SJCRH30 (cell line): ENCODE results near the gene ACHE. TPM values are rescaled to one million over a fixed set of nuclear protein-coding genes. Genes with fewer than 3 reads are reported as not detected.

Source experiments
- DNase-seq, 2 experiments: peaks; one replicate each; pipeline ENCODE4 v3.0.0-alpha.2; 2015 to 2020
- H3K27ac ChIP-seq: fragments of 250-450 bp; sonication (Bioruptor Pico); 2 replicates; pipeline ENCODE4 v1.5.1; 2020; ENCODE audit warnings: mild to moderate bottlenecking, moderate library complexity
- H3K27me3 ChIP-seq: fragments of 250-450 bp; sonication (Bioruptor Pico); 2 replicates; pipeline ENCODE4 v1.5.1; 2020; ENCODE audit warnings: mild to moderate bottlenecking, moderate library complexity
- H3K36me3 ChIP-seq: fragments of 250-450 bp; sonication (Bioruptor Pico); 2 replicates; pipeline ENCODE4 v1.5.1; 2020; ENCODE audit warnings: mild to moderate bottlenecking, moderate library complexity
- H3K4me1 ChIP-seq: fragments of 250-450 bp; sonication (Bioruptor Pico); 2 replicates; pipeline ENCODE4 v1.5.1; 2020; ENCODE audit warnings: mild to moderate bottlenecking, moderate library complexity
- H3K4me3 ChIP-seq: fragments of 250-450 bp; sonication (Bioruptor Pico); 2 replicates; pipeline ENCODE4 v1.5.1; 2020; ENCODE audit warnings: mild to moderate bottlenecking, moderate library complexity
- H3K9me3 ChIP-seq: fragments of 250-450 bp; sonication (Bioruptor Pico); replicated peaks from 2 replicates; pipeline ENCODE4 v1.5.1; 2020; ENCODE audit warnings: mild to moderate bottlenecking, moderate library complexity
- total RNA-seq: library from RNA; depleted of rRNA; stranded (reverse); fragments of >200 nt; shearing (Covaris generic); gene quantifications from 2 replicates; pipeline ENCODE4 v1.2.3, GENCODE V29; 2014

Gene ACHE
- total RNA-seq, 1 experiment from 2014 or later = 1.5 TPM

GRCh38 chr7:100882785-100883526 is 12.7 kb downstream of the ACHE start:
- H3K27ac ChIP-seq = no peak overlapping the region
- no peaks in the 10 kb centered on the region for H3K27me3 ChIP-seq
- H3K4me1 ChIP-seq = no peaks in the 10 kb centered on the region
- no peak for DNase-seq
- peaks cover 92% of the 10 kb centered on the region for H3K36me3 ChIP-seq
- no peaks in the 10 kb centered on the region for H3K9me3 ChIP-seq
- H3K4me3 ChIP-seq = no peak overlapping the region

DNA sequence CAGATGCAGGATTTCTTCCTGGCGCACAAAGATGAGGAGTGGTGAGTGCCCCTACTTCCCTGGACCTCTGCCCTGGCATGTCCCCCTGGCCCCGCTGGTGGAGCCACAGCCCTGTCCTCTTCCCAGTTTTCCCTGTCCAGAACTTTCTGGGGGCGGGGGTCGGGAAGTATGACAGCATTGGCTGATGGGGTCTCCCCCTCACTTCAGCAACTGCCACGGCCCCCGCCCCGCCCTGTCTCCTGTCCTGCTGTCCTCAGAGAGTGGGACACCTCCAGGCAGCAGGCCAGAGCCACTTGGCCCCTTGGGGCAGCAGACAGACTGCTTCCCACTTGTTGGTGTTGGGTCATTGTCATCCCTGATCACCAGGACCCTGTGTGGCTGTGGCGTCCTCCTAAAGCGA is 13.5 kb downstream of the ACHE start:
- DNase-seq = no peak
- H3K36me3 ChIP-seq = peaks cover 91% of the 10 kb centered on the region
- no peak overlapping the region for H3K27ac ChIP-seq
- H3K4me3 ChIP-seq = no peak overlapping the region
- H3K27me3 ChIP-seq = no peaks in the 10 kb centered on the region
- H3K9me3 ChIP-seq = no peaks in the 10 kb centered on the region
- 0 out of 2 replicates have a peak, but pooled peaks cover 3% of the 10 kb centered on the region for H3K4me1 ChIP-seq

DNA sequence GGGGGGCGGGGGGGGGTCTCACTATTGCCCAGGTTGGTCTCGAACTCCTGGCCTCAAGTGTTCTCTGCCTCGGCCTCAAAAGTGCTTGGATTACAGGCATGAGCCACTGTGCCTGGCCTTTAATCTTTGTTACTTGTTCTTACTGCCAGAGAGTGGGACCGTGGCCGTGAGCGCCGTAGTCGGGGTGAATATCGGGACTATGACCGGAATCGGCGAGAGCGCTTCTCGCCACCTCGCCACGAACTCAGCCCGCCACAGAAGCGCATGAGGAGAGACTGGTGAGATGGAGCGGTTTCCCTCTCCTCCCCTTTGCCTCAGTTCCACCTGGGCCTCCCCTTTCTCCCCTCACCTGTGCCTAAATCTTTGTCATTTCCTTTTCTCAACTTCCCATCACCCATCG is 14.6 kb downstream of the ACHE start:
- Histone ChIP-seq H3K9me3 (no peaks in the 10 kb centered on the region), H3K36me3 (peaks cover 91% of the 10 kb centered on the region), H3K4me3 (no peak overlapping the region), H3K27ac (no peak overlapping the region), H3K4me1 (peaks cover 10% of the 10 kb centered on the region; the same call in 1 of the 2 replicates), H3K27me3 (no peaks in the 10 kb centered on the region)
- no peak for DNase-seq

DNA sequence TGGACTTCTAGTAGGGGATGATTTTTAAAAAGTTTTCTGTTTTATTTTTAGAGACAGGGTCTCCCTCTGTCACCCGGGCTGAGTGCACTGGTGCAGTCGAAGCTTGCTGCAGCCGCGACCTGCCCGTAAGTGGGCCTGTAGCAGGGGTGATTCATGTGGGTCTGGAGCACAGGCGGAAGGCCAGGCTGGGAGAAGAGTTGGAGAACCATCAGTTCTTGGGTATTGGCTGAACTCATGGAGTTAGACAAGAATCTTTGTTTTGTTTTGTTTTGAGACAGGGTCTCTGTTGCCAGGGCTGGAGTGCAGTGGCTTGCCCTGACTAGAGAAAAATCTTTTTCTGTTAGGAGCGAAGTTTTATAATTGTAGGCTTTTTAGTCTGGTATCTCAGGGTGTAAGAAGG is 15.0 kb downstream of the ACHE start:
- peaks cover 11% of the 10 kb centered on the region; the same call in 1 of the 2 replicates for H3K4me1 ChIP-seq
- H3K27me3 ChIP-seq = no peaks in the 10 kb centered on the region
- DNase-seq = no peak
- H3K4me3 ChIP-seq = no peak overlapping the region
- no peak overlapping the region for H3K27ac ChIP-seq
- H3K36me3 ChIP-seq = peaks cover 92% of the 10 kb centered on the region
- H3K9me3 ChIP-seq = no peaks in the 10 kb centered on the region

- H3K9me3 ChIP-seq = no peaks in the 10 kb centered on the region
- DNase-seq = no peak
- no peak overlapping the region for H3K27ac ChIP-seq
- H3K27me3 ChIP-seq = no peaks in the 10 kb centered on the region
- peaks cover 86% of the 10 kb centered on the region for H3K36me3 ChIP-seq
- H3K4me1 ChIP-seq = peaks cover 11% of the 10 kb centered on the region; the same call in 1 of the 2 replicates
- H3K4me3 ChIP-seq = no peak overlapping the region
Measured at GRCh38 chr7:100879685-100880261, 15.9 kb downstream of the ACHE start.

DNA sequence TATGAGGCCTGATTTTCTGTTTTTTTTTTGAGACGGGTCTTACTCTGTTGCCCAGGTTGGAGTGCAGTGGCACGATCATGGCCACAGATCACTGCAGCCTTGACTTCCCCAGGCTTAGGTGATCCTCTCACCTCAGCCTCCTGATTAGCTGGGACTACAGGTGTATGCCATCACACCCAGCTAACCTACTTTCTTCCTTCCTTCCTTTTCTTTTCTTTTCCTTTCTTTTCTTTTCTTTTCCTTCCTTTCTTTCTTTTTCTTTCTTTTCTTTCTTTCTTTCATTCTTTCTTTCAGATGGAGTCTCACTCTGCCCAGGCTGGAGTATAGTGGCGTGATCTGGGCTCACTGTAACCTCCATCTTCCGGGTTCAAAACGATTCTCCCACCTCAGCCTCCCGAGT is 17.0 kb downstream of the ACHE start:
- no peak overlapping the region for H3K4me3 ChIP-seq
- no peak overlapping the region for H3K27ac ChIP-seq
- DNase-seq = no peak
- peaks cover 11% of the 10 kb centered on the region; the same call in 1 of the 2 replicates for H3K4me1 ChIP-seq
- no peaks in the 10 kb centered on the region for H3K9me3 ChIP-seq
- peaks cover 81% of the 10 kb centered on the region for H3K36me3 ChIP-seq
- no peaks in the 10 kb centered on the region for H3K27me3 ChIP-seq

DNA sequence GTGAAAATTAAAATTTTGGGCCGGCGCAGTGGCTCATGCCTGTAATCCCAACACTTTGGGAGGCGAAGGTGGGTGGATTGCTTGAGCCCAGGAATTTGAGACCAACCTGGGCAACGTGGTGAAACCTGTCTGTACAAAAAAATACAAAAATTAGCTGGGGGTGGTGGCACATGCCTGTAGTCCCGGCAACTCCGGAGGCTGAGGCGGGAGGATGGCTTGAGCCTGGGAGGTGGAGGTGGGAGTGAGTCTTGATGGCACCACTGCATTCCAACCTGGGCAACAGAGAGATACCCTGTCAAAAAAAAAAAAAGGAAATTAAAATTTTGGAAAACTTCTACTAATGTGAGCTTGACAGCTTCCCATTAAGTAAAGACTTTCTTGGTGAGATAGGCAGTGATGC is 17.7 kb downstream of the ACHE start:
- no peaks in the 10 kb centered on the region for H3K9me3 ChIP-seq
- H3K36me3 ChIP-seq = peaks cover 81% of the 10 kb centered on the region
- peaks cover 11% of the 10 kb centered on the region; the same call in 1 of the 2 replicates for H3K4me1 ChIP-seq
- no peaks in the 10 kb centered on the region for H3K27me3 ChIP-seq
- DNase-seq = no peak
- H3K27ac ChIP-seq = no peak overlapping the region
- no peak overlapping the region for H3K4me3 ChIP-seq

DNA sequence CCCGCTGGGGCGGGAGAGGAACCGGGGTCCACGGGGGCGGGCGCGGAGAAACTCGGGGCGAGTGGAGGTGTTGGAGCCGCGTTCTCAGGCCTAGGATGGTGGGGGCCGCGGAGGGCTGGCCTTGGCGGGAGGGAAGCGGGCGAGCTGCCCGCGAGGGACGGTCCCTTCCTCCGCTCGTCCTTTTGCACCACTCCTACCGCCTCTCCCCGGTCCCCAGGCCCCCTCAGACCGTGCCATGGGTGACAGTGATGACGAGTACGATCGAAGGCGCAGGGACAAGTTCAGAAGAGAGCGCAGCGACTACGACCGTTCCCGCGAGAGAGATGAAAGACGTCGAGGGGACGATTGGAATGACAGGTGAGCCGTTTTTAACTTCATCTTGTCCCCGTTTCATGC is 20.3 kb downstream of the ACHE start:
- Histone ChIP-seq H3K36me3 (peaks cover 68% of the 10 kb centered on the region), H3K27me3 (no peaks in the 10 kb centered on the region), H3K9me3 (no peaks in the 10 kb centered on the region), H3K4me1 (peaks cover 11% of the 10 kb centered on the region; the same call in 1 of the 2 replicates), H3K27ac (peak overlapping the region; percentile 90), H3K4me3 (peak overlapping the region; percentile 72)
- DNase-seq = peak in 1 of 2 experiments; percentile 37

DNA sequence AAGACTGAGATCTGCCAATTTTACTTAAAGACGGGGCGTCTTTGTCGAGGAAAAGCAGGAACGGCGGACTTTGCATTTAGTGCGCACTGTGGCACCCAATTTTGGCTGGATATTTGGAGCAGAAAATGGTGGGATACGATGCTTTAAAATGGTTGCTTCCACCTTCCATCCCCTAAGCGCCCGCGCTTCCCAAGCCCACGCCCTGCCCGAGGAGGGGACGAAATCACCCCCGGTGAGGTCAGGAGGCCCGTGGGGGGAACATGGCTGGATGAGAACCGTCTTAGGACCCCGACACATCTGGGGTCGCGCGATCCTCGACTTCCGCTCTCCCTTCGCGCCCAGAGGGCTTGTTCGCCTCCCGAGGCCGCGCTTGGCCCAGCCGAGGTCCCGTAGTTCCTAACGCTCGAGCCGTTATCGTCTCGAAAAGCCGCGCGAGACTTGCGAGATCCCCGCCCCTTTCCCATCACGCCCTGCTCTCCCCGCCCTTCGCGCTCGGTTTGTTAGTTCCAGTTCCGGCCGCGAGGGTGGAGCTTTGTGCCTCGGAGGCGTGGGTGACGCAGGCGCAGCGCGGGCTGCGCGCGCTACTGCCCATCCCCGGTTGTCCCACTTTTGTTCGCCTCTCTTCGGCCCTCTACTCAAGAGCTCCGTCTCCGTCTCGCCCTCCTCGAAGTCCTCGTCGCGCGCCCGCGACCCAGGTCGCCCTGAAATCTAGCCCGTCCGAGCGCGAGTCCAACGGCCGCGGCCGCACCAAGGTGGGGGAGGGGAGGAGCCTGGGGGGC is 20.9 kb downstream of the ACHE start, which contains the start of gene SRRT:
TSS of gene SRRT (plus strand) at position 527 of the 779 bp plus-strand sequence. CDS start 488 bp downstream, outside the sequence.
- H3K9me3 ChIP-seq = no peaks in the 10 kb centered on the region
- DNase-seq = peak; percentile 99
- H3K36me3 ChIP-seq = peaks cover 63% of the 10 kb centered on the region
- peaks cover 11% of the 10 kb centered on the region; the same call in 1 of the 2 replicates for H3K4me1 ChIP-seq
- peak within 1 kb of the TSS; percentile 90 for H3K27ac ChIP-seq
- no peaks in the 10 kb centered on the region for H3K27me3 ChIP-seq
- peak within 1 kb of the TSS; percentile 72 for H3K4me3 ChIP-seq

DNA sequence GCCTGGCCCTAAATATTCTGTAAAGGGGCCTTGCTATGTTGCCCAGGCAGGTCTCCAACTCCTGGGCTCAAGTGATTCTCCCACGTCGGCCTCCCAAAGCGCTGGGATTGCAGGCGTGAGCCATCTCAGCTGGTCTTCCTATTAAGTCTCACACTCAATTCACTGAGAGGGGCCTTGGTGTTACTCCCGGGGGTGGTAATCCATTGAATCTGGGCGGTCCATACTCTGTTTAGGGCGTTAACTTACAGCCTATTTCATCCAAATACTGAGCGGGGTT is 21.4 kb downstream of the ACHE start:
- Histone ChIP-seq H3K9me3 (no peaks in the 10 kb centered on the region), H3K36me3 (peaks cover 59% of the 10 kb centered on the region), H3K4me3 (peak overlapping the region; percentile 72), H3K27ac (peak overlapping the region; percentile 90), H3K4me1 (peaks cover 11% of the 10 kb centered on the region; the same call in 1 of the 2 replicates), H3K27me3 (no peaks in the 10 kb centered on the region)
- DNase-seq = no peak

- H3K4me3 ChIP-seq = peak overlapping the region; percentile 72
- H3K27ac ChIP-seq = peak overlapping the region; percentile 90
- H3K4me1 ChIP-seq = peaks cover 11% of the 10 kb centered on the region; the same call in 1 of the 2 replicates
- H3K36me3 ChIP-seq = peaks cover 54% of the 10 kb centered on the region
- H3K9me3 ChIP-seq = no peaks in the 10 kb centered on the region
- DNase-seq = no peak
- H3K27me3 ChIP-seq = no peaks in the 10 kb centered on the region
Measured at GRCh38 chr7:100873599-100874299, 21.9 kb downstream of the ACHE start.

DNA sequence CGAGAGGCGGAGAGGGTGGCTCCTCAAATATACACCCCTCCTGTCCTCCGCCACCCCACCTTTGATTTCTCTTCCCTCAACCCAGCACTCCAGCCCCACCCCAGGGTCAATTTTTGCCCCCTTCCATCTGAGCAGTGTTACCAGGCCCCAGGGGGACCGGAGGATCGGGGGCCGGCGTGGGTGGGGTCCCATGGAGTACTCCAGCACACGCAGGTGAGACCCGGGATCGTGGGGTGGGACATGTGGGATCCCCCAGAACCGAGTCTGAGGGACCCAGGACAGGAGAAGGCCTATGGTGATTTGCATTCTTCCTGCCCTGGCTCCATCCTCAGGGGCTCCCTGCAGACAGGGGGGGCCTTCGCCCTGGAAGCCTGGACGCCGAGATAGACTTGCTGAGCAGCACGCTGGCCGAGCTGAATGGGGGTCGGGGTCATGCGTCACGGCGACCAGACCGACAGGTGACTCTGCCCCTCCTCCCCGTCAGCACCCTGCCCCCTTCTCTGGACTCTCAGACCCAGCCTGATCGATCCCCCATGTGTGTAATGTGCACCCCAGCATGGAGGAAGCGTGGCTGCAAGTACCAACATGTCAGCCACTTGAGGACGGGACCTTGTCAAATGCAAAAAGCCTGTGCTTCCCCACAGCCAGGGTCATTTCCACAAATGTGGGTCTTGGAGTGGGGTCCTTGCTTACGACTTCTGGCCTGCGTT is 27.8 kb downstream of the ACHE start:
- Histone ChIP-seq H3K27ac (peak overlapping the region; percentile 96), H3K27me3 (no peaks in the 10 kb centered on the region), H3K36me3 (peaks cover 14% of the 10 kb centered on the region), H3K4me3 (peak overlapping the region; percentile 99), H3K9me3 (no peaks in the 10 kb centered on the region), H3K4me1 (peaks cover 15% of the 10 kb centered on the region)
- no peak for DNase-seq

GRCh38 chr7:100867040-100867775 is 28.5 kb downstream of the ACHE start, which contains the start of gene TRIP6:
TSS of gene TRIP6 (plus strand) at chr7:100867387. CDS start at chr7:100867498, 111 bp downstream.
- Histone ChIP-seq H3K27ac (peak within 1 kb of the TSS; percentile 96), H3K27me3 (no peaks in the 10 kb centered on the region), H3K4me1 (peaks cover 19% of the 10 kb centered on the region), H3K9me3 (no peaks in the 10 kb centered on the region), H3K4me3 (peak within 1 kb of the TSS; percentile 99), H3K36me3 (peaks cover 11% of the 10 kb centered on the region)
- peak; percentile 94 for DNase-seq
